H9 (cell line): ENCODE measurements around the gene KREMEN1. TPM values are rescaled to one million over a fixed set of nuclear protein-coding genes. Genes with fewer than 3 reads are reported as not detected.

Source experiments
- DNase-seq: peaks from one replicate; pipeline ENCODE4 v3.0.0-alpha.2; 2017
- H2AFZ ChIP-seq: one replicate; pipeline ENCODE4 v1.6.1; 2013; ENCODE audit warnings: mild to moderate bottlenecking, low read length, control low read depth, moderate library complexity
- H2AK5ac ChIP-seq: 2 replicates; pipeline ENCODE4 v1.6.1; 2013; ENCODE audit warnings: low read length, control low read depth, mixed read lengths; ENCODE audit not compliant: insufficient read length
- H2BK120ac ChIP-seq: one replicate; pipeline ENCODE4 v1.6.1; 2013; ENCODE audit warnings: low read depth, mild to moderate bottlenecking, low read length, control low read depth, inconsistent platforms; ENCODE audit not compliant: poor library complexity, severe bottlenecking
- H2BK12ac ChIP-seq: 2 replicates; pipeline ENCODE4 v1.6.1; 2013; ENCODE audit warnings: low read length, control low read depth, mixed read lengths, low read depth; ENCODE audit not compliant: insufficient read length
- H2BK15ac ChIP-seq: 2 replicates; pipeline ENCODE4 v1.6.1; 2013; ENCODE audit warnings: low read depth, low read length, control low read depth
- H2BK20ac ChIP-seq: one replicate; pipeline ENCODE4 v1.6.1; 2013; ENCODE audit warnings: low read depth, mild to moderate bottlenecking, low read length, control low read depth, inconsistent platforms; ENCODE audit not compliant: poor library complexity, severe bottlenecking
- H2BK5ac ChIP-seq: 2 replicates; pipeline ENCODE4 v1.6.1; 2013; ENCODE audit warnings: low read length, control low read depth, mixed read lengths; ENCODE audit not compliant: insufficient read length
- H3K14ac ChIP-seq: 2 replicates; pipeline ENCODE4 v1.6.1; 2013; ENCODE audit warnings: low read length, control low read depth; ENCODE audit not compliant: insufficient read depth
- H3K18ac ChIP-seq: 2 replicates; pipeline ENCODE4 v1.6.1; 2013; ENCODE audit warnings: low read depth, mild to moderate bottlenecking, mixed read lengths, low read length, control low read depth; ENCODE audit not compliant: insufficient read length
- H3K23ac ChIP-seq: 2 replicates; pipeline ENCODE4 v1.6.1; 2013; ENCODE audit warnings: low read length, control low read depth, mixed read lengths, low read depth; ENCODE audit not compliant: insufficient read length
- H3K23me2 ChIP-seq: 2 replicates; pipeline ENCODE4 v1.6.1; 2013; ENCODE audit warnings: low read depth, mild to moderate bottlenecking, mixed read lengths, low read length, control low read depth; ENCODE audit not compliant: insufficient read length, poor library complexity, severe bottlenecking
- H3K27ac ChIP-seq: 2 replicates; pipeline ENCODE4 v1.5.1; 2013; ENCODE audit warnings: low read length, control low read depth, mixed read lengths, low read depth; ENCODE audit not compliant: insufficient read length
- H3K27me3 ChIP-seq: 2 replicates; pipeline ENCODE4 v1.6.1; 2013; ENCODE audit warnings: low read length, control low read depth, inconsistent platforms; ENCODE audit not compliant: insufficient read depth
- H3K4ac ChIP-seq: 2 replicates; pipeline ENCODE4 v1.6.1; 2013; ENCODE audit warnings: low read depth, mild to moderate bottlenecking, control low read depth, inconsistent platforms, low read length, moderate library complexity
- H3K4me1 ChIP-seq: 2 replicates; pipeline ENCODE4 v1.6.1; 2013; ENCODE audit warnings: low read length, control low read depth, inconsistent platforms; ENCODE audit not compliant: insufficient read depth
- H3K4me2 ChIP-seq: 2 replicates; pipeline ENCODE4 v1.6.1; 2013; ENCODE audit warnings: low read length, control low read depth, mixed read lengths; ENCODE audit not compliant: insufficient read length, insufficient read depth
- H3K56ac ChIP-seq: 2 replicates; pipeline ENCODE4 v1.6.1; 2013; ENCODE audit warnings: low read depth, mild to moderate bottlenecking, mixed read lengths, low read length, control low read depth; ENCODE audit not compliant: insufficient read length
- H3K79me1 ChIP-seq: 2 replicates; pipeline ENCODE4 v1.6.1; 2013; ENCODE audit warnings: low read depth, mild to moderate bottlenecking, moderate library complexity, low read length, control low read depth, inconsistent platforms; ENCODE audit not compliant: insufficient read depth, poor library complexity, severe bottlenecking
- H3K79me2 ChIP-seq: 2 replicates; pipeline ENCODE4 v1.6.1; 2013; ENCODE audit warnings: low read length, control low read depth, inconsistent platforms; ENCODE audit not compliant: insufficient read depth
- H3K9ac ChIP-seq: 2 replicates; pipeline ENCODE4 v1.6.1; 2013; ENCODE audit warnings: low read length, control low read depth, mixed read lengths; ENCODE audit not compliant: insufficient read length; ENCODE audit errors: extremely low read depth
- H3K9me3 ChIP-seq: one replicate; pipeline ENCODE4 v1.6.1; 2013; ENCODE audit warnings: low read depth, low read length, inconsistent platforms; ENCODE audit not compliant: control insufficient read depth
- H3T11ph ChIP-seq: one replicate; pipeline ENCODE4 v1.6.1; 2013; ENCODE audit warnings: mild to moderate bottlenecking, low read length, control low read depth, inconsistent platforms
- H4K20me1 ChIP-seq: one replicate; pipeline ENCODE4 v1.6.1; 2013; ENCODE audit not compliant: control insufficient read depth, insufficient read length, insufficient read depth
- H4K5ac ChIP-seq: 2 replicates; pipeline ENCODE4 v1.6.1; 2013; ENCODE audit warnings: low read depth, mild to moderate bottlenecking, mixed read lengths, low read length, control low read depth; ENCODE audit not compliant: insufficient read length
- H4K8ac ChIP-seq: replicated peaks from 2 replicates; pipeline ENCODE4 v1.6.1; 2013; ENCODE audit warnings: low read length, control low read depth, mixed read lengths, low read depth; ENCODE audit not compliant: insufficient read length
- H4K91ac ChIP-seq: 2 replicates; pipeline ENCODE4 v1.6.1; 2013; ENCODE audit warnings: low read depth, mild to moderate bottlenecking, moderate library complexity, mixed read lengths, low read length, control low read depth; ENCODE audit not compliant: insufficient read length
- H3K27ac Mint-ChIP-seq, 3 experiments: 2 replicates in 2 of 3; 3 replicates in 1 of 3; pipeline ENCODE4 v1.8.0; 2020 to 2021; ENCODE audit warnings: mixed read lengths in 3 of 3, mild to moderate bottlenecking in 1 of 3, moderate library complexity in 1 of 3
- H3K27me3 Mint-ChIP-seq: 2 replicates; pipeline ENCODE4 v1.8.0; 2021; ENCODE audit warnings: low read depth, mild to moderate bottlenecking, moderate library complexity, mixed read lengths
- H3K36me3 Mint-ChIP-seq, 3 experiments: 2 replicates in 2 of 3; 3 replicates in 1 of 3; pipeline ENCODE4 v1.8.0; 2020 to 2021; ENCODE audit warnings: low read depth in 3 of 3, mixed read lengths in 3 of 3; ENCODE audit not compliant: insufficient read depth in 1 of 3
- H3K4me1 Mint-ChIP-seq, 2 experiments: 2 replicates each; pipeline ENCODE4 v1.8.0; 2020; ENCODE audit warnings: mixed read lengths in 2 of 2
- H3K4me3 Mint-ChIP-seq, 2 experiments: 2 replicates in 1 of 2; 3 replicates in 1 of 2; pipeline ENCODE4 v1.8.0; 2020 to 2021; ENCODE audit warnings: mild to moderate bottlenecking in 2 of 2, mixed read lengths in 2 of 2, moderate library complexity in 1 of 2
- H3K9me3 Mint-ChIP-seq, 2 experiments: 2 replicates in 1 of 2; 3 replicates in 1 of 2; pipeline ENCODE4 v1.8.0; 2020; ENCODE audit warnings: mild to moderate bottlenecking in 2 of 2, mixed read lengths in 2 of 2, moderate library complexity in 1 of 2
- WGBS: extraction: QIAGEN DNeasy Blood & Tissue Kit; methylation state at CpG from one replicate; pipeline ENCODE4 v1.1.7; 2013; ENCODE audit warnings: missing lambda C conversion rate, low lambda C conversion rate, mixed read lengths; ENCODE audit not compliant: insufficient read length; ENCODE audit errors: extremely low coverage; 5-methylcytosine and 5-hydroxymethylcytosine counted together
- total RNA-seq: library from RNA; stranded (reverse); gene quantifications from 2 replicates; pipeline ENCODE4 v1.2.1, GENCODE V29; 2021
- TF ChIP-seq, protein P1 (sequence below): fragments of 200-600 bp; sonication (generic); conservative IDR thresholded peaks from 3 replicates; pipeline ENCODE4 v1.8.0; 2021; ENCODE audit warnings: antibody characterized with exemption, mild to moderate bottlenecking

KREMEN1 gene
- total RNA-seq, 1 experiment from 2014 or later, result 2.4 TPM

DNA sequence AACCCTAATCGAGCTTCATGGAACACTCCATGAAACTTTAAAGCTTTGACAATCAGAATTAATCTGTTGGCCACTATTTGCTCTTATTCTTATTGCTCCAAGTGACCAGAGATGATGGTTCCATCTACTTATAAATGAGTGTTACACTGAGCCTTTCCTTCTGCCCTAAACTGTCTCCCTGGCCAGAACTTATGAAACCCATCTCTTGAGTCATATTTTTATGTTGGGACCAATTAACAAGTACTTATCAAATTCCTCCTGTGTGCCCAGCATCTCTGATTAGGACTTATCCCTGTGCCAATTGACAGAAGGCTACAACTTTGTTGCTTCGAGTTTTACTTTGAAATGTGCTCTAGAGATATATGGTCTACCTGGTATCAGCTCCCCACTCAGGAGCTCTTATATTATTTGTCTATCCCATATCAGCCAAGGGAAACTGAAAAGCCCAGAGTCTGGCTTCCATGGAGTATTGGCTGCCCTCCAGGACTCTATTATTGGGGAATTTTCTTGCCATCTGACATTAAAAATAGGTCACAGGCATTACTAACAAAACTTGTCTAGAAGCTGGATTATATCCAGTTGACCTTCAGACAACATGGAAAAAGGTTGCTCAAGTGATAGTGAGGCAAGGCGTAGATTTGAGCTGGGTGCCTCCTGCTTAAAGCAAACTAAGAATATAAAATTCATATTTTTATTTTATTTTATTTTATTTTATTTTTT, 8.8 kb downstream of the KREMEN1 start:
- no peak overlapping the region for H2BK5ac ChIP-seq
- no peak overlapping the region for H3K56ac ChIP-seq
- TF ChIP-seq, protein P1, sequence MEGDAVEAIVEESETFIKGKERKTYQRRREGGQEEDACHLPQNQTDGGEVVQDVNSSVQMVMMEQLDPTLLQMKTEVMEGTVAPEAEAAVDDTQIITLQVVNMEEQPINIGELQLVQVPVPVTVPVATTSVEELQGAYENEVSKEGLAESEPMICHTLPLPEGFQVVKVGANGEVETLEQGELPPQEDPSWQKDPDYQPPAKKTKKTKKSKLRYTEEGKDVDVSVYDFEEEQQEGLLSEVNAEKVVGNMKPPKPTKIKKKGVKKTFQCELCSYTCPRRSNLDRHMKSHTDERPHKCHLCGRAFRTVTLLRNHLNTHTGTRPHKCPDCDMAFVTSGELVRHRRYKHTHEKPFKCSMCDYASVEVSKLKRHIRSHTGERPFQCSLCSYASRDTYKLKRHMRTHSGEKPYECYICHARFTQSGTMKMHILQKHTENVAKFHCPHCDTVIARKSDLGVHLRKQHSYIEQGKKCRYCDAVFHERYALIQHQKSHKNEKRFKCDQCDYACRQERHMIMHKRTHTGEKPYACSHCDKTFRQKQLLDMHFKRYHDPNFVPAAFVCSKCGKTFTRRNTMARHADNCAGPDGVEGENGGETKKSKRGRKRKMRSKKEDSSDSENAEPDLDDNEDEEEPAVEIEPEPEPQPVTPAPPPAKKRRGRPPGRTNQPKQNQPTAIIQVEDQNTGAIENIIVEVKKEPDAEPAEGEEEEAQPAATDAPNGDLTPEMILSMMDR, result no peak
- DNase-seq, result no peak
- H3K23me2 ChIP-seq, result no peaks in the 10 kb centered on the region
- no peak overlapping the region for H3K27ac Mint-ChIP-seq
- no peak overlapping the region for H2BK15ac ChIP-seq
- H3K23ac ChIP-seq, result no peak overlapping the region
- H3K18ac ChIP-seq, result no peak overlapping the region
- H3K4me1 ChIP-seq, result peaks cover 6% of the 10 kb centered on the region
- peaks cover 27 to 29% of the 10 kb centered on the region in 2 experiments for H3K4me1 Mint-ChIP-seq
- no peak overlapping the region for H3K14ac ChIP-seq
- no peak overlapping the region for H3K9ac ChIP-seq
- H3K4ac ChIP-seq, result no peak overlapping the region
- H3K79me1 ChIP-seq, result no peaks in the 10 kb centered on the region
- H4K20me1 ChIP-seq, result no peaks in the 10 kb centered on the region
- H2AK5ac ChIP-seq, result no peak overlapping the region
- H2BK20ac ChIP-seq, result no peak overlapping the region
- no peak overlapping the region for H3K4me3 Mint-ChIP-seq
- no peaks in the 10 kb centered on the region for H3K79me2 ChIP-seq
- no CpG with 5 or more reads among the region's 3 CpGs for WGBS
- no peak overlapping the region for H4K5ac ChIP-seq
- no peak overlapping the region for H2AFZ ChIP-seq
- H3T11ph ChIP-seq, result no peak overlapping the region
- no peaks in the 10 kb centered on the region for H3K27me3 ChIP-seq
- no peak overlapping the region for H3K4me2 ChIP-seq
- no peak overlapping the region for H4K8ac ChIP-seq
- H3K27ac ChIP-seq, result no peak overlapping the region
- H3K36me3 Mint-ChIP-seq, result no peaks in the 10 kb centered on the region
- no peak overlapping the region for H2BK12ac ChIP-seq
- H3K27me3 Mint-ChIP-seq, result no peaks in the 10 kb centered on the region
- H3K9me3 ChIP-seq, result no peaks in the 10 kb centered on the region
- H3K9me3 Mint-ChIP-seq, result no peaks in the 10 kb centered on the region
- no peak overlapping the region for H4K91ac ChIP-seq
- no peak overlapping the region for H2BK120ac ChIP-seq
